HepG2 (cell line): Measurements from ENCODE around the gene MBD3. TPM values are rescaled to one million over a fixed set of nuclear protein-coding genes. Genes with fewer than 3 reads are reported as not detected.

Experiments used
- polyA plus RNA-seq, 8 experiments: library from polyadenylated mRNA; depleted of rRNA in 3 of 8; stranded (reverse) in 7 of 8; unstranded in 1 of 8; fragments of >200 nt; fragmentation: Illumina TruSeq in 4 of 8; extraction: Trizol in 4 of 8; gene quantifications; 2 replicates each; pipeline versions ENCODE4 v1.2.1 to v1.2.3, GENCODE V29; 2011 to 2016; ENCODE audit warnings: low read depth in 4 of 8, missing spikeins in 1 of 8, mixed read lengths in 1 of 8; ENCODE audit not compliant: insufficient read depth in 1 of 8
- small RNA-seq, 3 experiments: library from RNA; depleted of rRNA; stranded (forward); fragments of <200 nt; gene quantifications; one replicate each; pipeline ENCODE3, GENCODE V24; 2012; ENCODE audit warnings: low read depth in 2 of 3, low replicate concordance in 1 of 3; ENCODE audit not compliant: insufficient read length in 3 of 3, insufficient read depth in 2 of 3
- total RNA-seq, 5 experiments: library from RNA; depleted of rRNA; stranded (reverse); fragments of >200 nt; fragmentation: Illumina TruSeq; extraction: Trizol; gene quantifications; 2 replicates each; pipeline ENCODE4 v1.2.3, GENCODE V29; 2016; ENCODE audit warnings: low read depth in 1 of 5

MBD3 gene
- total and polyA plus RNA-seq, 2 of the 13 experiments (the other 11 are each of a cell fraction or from before 2014, with no cell fraction given): 21.2 to 76.9 TPM

Small RNA genes within 50 kb of the gene (small RNA-seq; reads per million reads assigned to genes)
- gene AC005943.2 (0 reads per million in 3 experiments), gene RN7SL477P (0 reads per million in 3 experiments), gene RNU6-1223P (0 reads per million in 3 experiments)

Other genes with a start within 250 kb of the MBD3 start
- 41.9 and 66.9 TPM in 2 replicates for gene NDUFS7, start 209.0 kb downstream of the MBD3 start, total RNA-seq (2016; rRNA removed; fragmentation: Illumina TruSeq; extraction: Trizol)
- gene NDUFS7, start 209.0 kb downstream of the MBD3 start, polyA plus RNA-seq (2011; rRNA removed): 34.3 and 39.2 TPM in 2 replicates
- gene GAMT, start 191.3 kb downstream of the MBD3 start, total RNA-seq (2016; rRNA removed; fragmentation: Illumina TruSeq; extraction: Trizol): 113 and 124 TPM in 2 replicates
- 115 and 120 TPM in 2 replicates for gene GAMT, start 191.3 kb downstream of the MBD3 start, polyA plus RNA-seq (2011; rRNA removed)
- gene DAZAP1, start 185.3 kb downstream of the MBD3 start, total RNA-seq (2016; rRNA removed; fragmentation: Illumina TruSeq; extraction: Trizol): 50.5 and 79.2 TPM in 2 replicates
- 58.7 and 63.3 TPM in 2 replicates for gene DAZAP1, start 185.3 kb downstream of the MBD3 start, polyA plus RNA-seq (2011; rRNA removed)
- 695 and 780 TPM in 2 replicates for gene RPS15, start 154.5 kb downstream of the MBD3 start, total RNA-seq (2016; rRNA removed; fragmentation: Illumina TruSeq; extraction: Trizol)
- gene RPS15, start 154.5 kb downstream of the MBD3 start, polyA plus RNA-seq (2011; rRNA removed): 1,411 and 1,504 TPM in 2 replicates
- 0.22 TPM in 1 of 2 replicates, not detected in the other for gene APC2, start 142.7 kb downstream of the MBD3 start, total RNA-seq (2016; rRNA removed; fragmentation: Illumina TruSeq; extraction: Trizol)
- gene APC2, start 142.7 kb downstream of the MBD3 start, polyA plus RNA-seq (2011; rRNA removed): 0.08 and 0.16 TPM in 2 replicates
- 32.3 and 32.4 TPM in 2 replicates for gene C19orf25, start 113.7 kb downstream of the MBD3 start, total RNA-seq (2016; rRNA removed; fragmentation: Illumina TruSeq; extraction: Trizol)
- gene C19orf25, start 113.7 kb downstream of the MBD3 start, polyA plus RNA-seq (2011; rRNA removed): 14.2 and 19.5 TPM in 2 replicates
- gene PCSK4, start 102.5 kb downstream of the MBD3 start, total RNA-seq (2016; rRNA removed; fragmentation: Illumina TruSeq; extraction: Trizol): 0.52 and 2.0 TPM in 2 replicates
- gene PCSK4, start 102.5 kb downstream of the MBD3 start, polyA plus RNA-seq (2011; rRNA removed): 2.7 and 3.1 TPM in 2 replicates
- 15.6 and 28.8 TPM in 2 replicates for gene REEP6, start 101.7 kb downstream of the MBD3 start, total RNA-seq (2016; rRNA removed; fragmentation: Illumina TruSeq; extraction: Trizol)
- gene REEP6, start 101.7 kb downstream of the MBD3 start, polyA plus RNA-seq (2011; rRNA removed): 10.0 and 17.3 TPM in 2 replicates
- 0.24 and 0.60 TPM in 2 replicates for gene ADAMTSL5, start 79.8 kb downstream of the MBD3 start, total RNA-seq (2016; rRNA removed; fragmentation: Illumina TruSeq; extraction: Trizol)
- 2.7 and 3.8 TPM in 2 replicates for gene ADAMTSL5, start 79.8 kb downstream of the MBD3 start, polyA plus RNA-seq (2011; rRNA removed)
- not detected in 2 replicates for gene PLK5, start 68.8 kb downstream of the MBD3 start, total RNA-seq (2016; rRNA removed; fragmentation: Illumina TruSeq; extraction: Trizol)
- not detected in 2 replicates for gene PLK5, start 68.8 kb downstream of the MBD3 start, polyA plus RNA-seq (2011; rRNA removed)
- gene MEX3D, start 24.5 kb downstream of the MBD3 start, total RNA-seq (2016; rRNA removed; fragmentation: Illumina TruSeq; extraction: Trizol): 10.2 and 17.1 TPM in 2 replicates
- 3.6 and 5.8 TPM in 2 replicates for gene MEX3D, start 24.5 kb downstream of the MBD3 start, polyA plus RNA-seq (2011; rRNA removed)
- gene UQCR11, start 12.6 kb upstream of the MBD3 start, total RNA-seq (2016; rRNA removed; fragmentation: Illumina TruSeq; extraction: Trizol): 214 and 216 TPM in 2 replicates
- 111 and 125 TPM in 2 replicates for gene UQCR11, start 12.6 kb upstream of the MBD3 start, polyA plus RNA-seq (2011; rRNA removed)
- gene TCF3, start 59.8 kb upstream of the MBD3 start, total RNA-seq (2016; rRNA removed; fragmentation: Illumina TruSeq; extraction: Trizol): 38.0 and 53.2 TPM in 2 replicates
- gene TCF3, start 59.8 kb upstream of the MBD3 start, polyA plus RNA-seq (2011; rRNA removed): 51.4 and 52.0 TPM in 2 replicates
- gene ONECUT3, start 160.6 kb upstream of the MBD3 start, total RNA-seq (2016; rRNA removed; fragmentation: Illumina TruSeq; extraction: Trizol): not detected in 2 replicates
- gene ONECUT3, start 160.6 kb upstream of the MBD3 start, polyA plus RNA-seq (2011; rRNA removed): under 0.01 and 0.01 TPM in 2 replicates
- gene ATP8B3, start 219.4 kb upstream of the MBD3 start, total RNA-seq (2016; rRNA removed; fragmentation: Illumina TruSeq; extraction: Trizol): 1.8 and 2.6 TPM in 2 replicates
- gene ATP8B3, start 219.4 kb upstream of the MBD3 start, polyA plus RNA-seq (2011; rRNA removed): 5.8 and 5.9 TPM in 2 replicates